Adrenal gland (tissue), 12 donors: Measurements from ENCODE around the gene VTCN1. TPM values are rescaled to one million over a fixed set of nuclear protein-coding genes. Genes with fewer than 3 reads are reported as not detected.

ENCODE experiments used
- DNase-seq, 7 donors: peaks; one replicate each; pipeline ENCODE4 v3.0.0-alpha.2; 2019 to 2020
- H3K27ac ChIP-seq, 5 donors: fragments of 200-600 bp; sonication (generic) in 4 of 5; 1 replicate in 3 of 5; 2 replicates in 2 of 5; pipeline versions ENCODE4 v1.5.1 to v1.8.0; 2016 to 2020; ENCODE audit warnings: mild to moderate bottlenecking in 1 of 5
- H3K27me3 ChIP-seq: fragments of 200-600 bp; 2 replicates; pipeline ENCODE4 v1.8.0; 2021
- H3K36me3 ChIP-seq, 2 donors: fragments of 200-600 bp; replicated peaks in 1 of 2; 1 replicate in 1 of 2; 2 replicates in 1 of 2; pipeline versions ENCODE4 v1.5.1 to v1.8.0; 2018 to 2022
- H3K4me1 ChIP-seq, 2 donors: fragments of 200-600 bp; replicated peaks in 1 of 2; 1 replicate in 1 of 2; 2 replicates in 1 of 2; pipeline versions ENCODE4 v1.5.1 to v1.8.0; 2018 to 2021
- H3K4me3 ChIP-seq, 4 donors: fragments of 200-600 bp; sonication (generic) in 3 of 4; one replicate each; pipeline ENCODE4 v1.5.1; 2016 to 2018
- H3K9me3 ChIP-seq, 3 donors: fragments of 200-600 bp; sonication (generic) in 1 of 3; replicated peaks in 1 of 3; 1 replicate in 2 of 3; 2 replicates in 1 of 3; pipeline versions ENCODE4 v1.5.1 to v1.8.0; 2016 to 2021
- POLR2A ChIP-seq, 2 donors: fragments of 450-650 bp; IDR thresholded peaks; one replicate each; pipeline ENCODE4 v1.6.1; 2017; ENCODE audit warnings: antibody characterized with exemption in 2 of 2, mild to moderate bottlenecking in 2 of 2, moderate library complexity in 1 of 2
- WGBS, 4 donors: extraction: QIAGEN DNeasy Blood & Tissue Kit in 2 of 4; methylation state at CpG; one replicate each; pipeline versions ENCODE4 v1.1.5 to v1.1.7; 2013 to 2017; 5-methylcytosine and 5-hydroxymethylcytosine counted together
- intact Hi-C, 2 donors: fragments of 100-400 bp; cut with DNase I; formaldehyde crosslinking; loops; one replicate each; pipeline versions ENCODE4 v1.14.1 to v1.15.0; 2022 to 2023
- polyA plus RNA-seq, 3 donors: library from polyadenylated mRNA; stranded (reverse); fragments of 200-250 nt in 2 of 3; fragments of 350-450 nt in 1 of 3; fragmentation: Illumina TruSeq in 1 of 3; extraction: RNeasy Lipid Tissue Mini Kit (QIAGEN cat#74804) in 1 of 3; gene quantifications; one replicate each; pipeline ENCODE4 v1.2.3, GENCODE V29; 2013 to 2014
- total RNA-seq, 9 donors: library from RNA; depleted of rRNA in 4 of 9; stranded (reverse); fragments of >200 nt in 4 of 9; fragments of 120-200 nt in 1 of 9; fragmentation: NEBNext Ultra II Directional in 1 of 9; extraction: Animal tissue kit (Norgen Biotek cat#: 25700) in 1 of 9; gene quantifications; one replicate each; pipeline versions ENCODE4 v1.1.0 to v1.2.4, GENCODE V29; 2013 to 2023
- TF ChIP-seq, protein P1 (sequence below), 6 experiments: fragments of 450-650 bp in 4 of 6; fragments of 200-600 bp in 2 of 6; sonication (generic) in 1 of 6; IDR thresholded peaks; 1 replicate in 5 of 6; 2 replicates in 1 of 6; pipeline versions ENCODE4 v1.5.1 to v1.8.0; 2016 to 2021; ENCODE audit warnings: antibody characterized with exemption in 6 of 6, mild to moderate bottlenecking in 2 of 6, moderate library complexity in 1 of 6
- donor health status: healthy with polysubstance abuse.
- donor health status: Bipolar disorder and iron deficiency.
- donor health status: DM: yes; HTN: yes; CAD: no.
- donor health status: DM: no; HTN: no; CAD: no.
- donor health status: DM: no; HTN: no; CAD: no.
- donor health status: DM: yes; HTN: yes; CAD: no.

Gene VTCN1
- total and polyA plus RNA-seq, 12 donors: 0.11 TPM; not detected in 11

DNA sequence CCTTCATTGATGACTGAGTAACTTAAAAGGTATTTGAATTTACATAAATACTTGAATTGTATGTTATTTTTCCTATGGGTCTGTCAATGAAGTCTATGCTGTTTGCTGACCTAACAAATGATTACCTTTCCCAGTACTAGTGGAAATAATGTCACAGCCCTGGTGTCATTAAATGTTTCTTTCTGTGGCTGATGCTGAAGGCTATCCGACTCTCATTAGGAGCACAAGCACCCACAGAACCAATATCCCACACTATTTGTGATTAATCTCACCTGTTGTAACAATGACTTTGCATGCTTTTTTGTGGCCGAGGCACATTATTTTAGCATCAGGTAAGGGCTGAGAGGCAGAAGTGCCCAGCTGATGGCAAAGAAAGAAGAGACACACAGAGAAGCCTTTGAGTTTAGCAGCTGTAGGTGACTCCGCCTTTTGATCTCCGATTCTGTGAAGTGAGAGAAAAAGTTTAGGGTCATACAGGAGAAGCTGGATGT lies 63.3 kb downstream of the VTCN1 start:
- no peak for DNase-seq
- TF ChIP-seq POLR2A (IDR thresholded peaks at IDR 0.05): no peak
- TF ChIP-seq, protein P1, sequence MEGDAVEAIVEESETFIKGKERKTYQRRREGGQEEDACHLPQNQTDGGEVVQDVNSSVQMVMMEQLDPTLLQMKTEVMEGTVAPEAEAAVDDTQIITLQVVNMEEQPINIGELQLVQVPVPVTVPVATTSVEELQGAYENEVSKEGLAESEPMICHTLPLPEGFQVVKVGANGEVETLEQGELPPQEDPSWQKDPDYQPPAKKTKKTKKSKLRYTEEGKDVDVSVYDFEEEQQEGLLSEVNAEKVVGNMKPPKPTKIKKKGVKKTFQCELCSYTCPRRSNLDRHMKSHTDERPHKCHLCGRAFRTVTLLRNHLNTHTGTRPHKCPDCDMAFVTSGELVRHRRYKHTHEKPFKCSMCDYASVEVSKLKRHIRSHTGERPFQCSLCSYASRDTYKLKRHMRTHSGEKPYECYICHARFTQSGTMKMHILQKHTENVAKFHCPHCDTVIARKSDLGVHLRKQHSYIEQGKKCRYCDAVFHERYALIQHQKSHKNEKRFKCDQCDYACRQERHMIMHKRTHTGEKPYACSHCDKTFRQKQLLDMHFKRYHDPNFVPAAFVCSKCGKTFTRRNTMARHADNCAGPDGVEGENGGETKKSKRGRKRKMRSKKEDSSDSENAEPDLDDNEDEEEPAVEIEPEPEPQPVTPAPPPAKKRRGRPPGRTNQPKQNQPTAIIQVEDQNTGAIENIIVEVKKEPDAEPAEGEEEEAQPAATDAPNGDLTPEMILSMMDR (IDR thresholded peaks at IDR 0.05): no peak
- 67 to 91% (median 71%) methylated on average over 4 of the region's 4 CpGs for WGBS, 4 donors
- H3K27ac ChIP-seq: no peak overlapping the region
- no peak overlapping the region for H3K4me3 ChIP-seq
- intact Hi-C loops: no loop called here
- no peaks in the 10 kb centered on the region for H3K27me3 ChIP-seq
- no peaks in the 10 kb centered on the region for H3K36me3 ChIP-seq
- H3K4me1 ChIP-seq: no peaks in the 10 kb centered on the region
- H3K9me3 ChIP-seq: no peaks in the 10 kb centered on the region

DNA sequence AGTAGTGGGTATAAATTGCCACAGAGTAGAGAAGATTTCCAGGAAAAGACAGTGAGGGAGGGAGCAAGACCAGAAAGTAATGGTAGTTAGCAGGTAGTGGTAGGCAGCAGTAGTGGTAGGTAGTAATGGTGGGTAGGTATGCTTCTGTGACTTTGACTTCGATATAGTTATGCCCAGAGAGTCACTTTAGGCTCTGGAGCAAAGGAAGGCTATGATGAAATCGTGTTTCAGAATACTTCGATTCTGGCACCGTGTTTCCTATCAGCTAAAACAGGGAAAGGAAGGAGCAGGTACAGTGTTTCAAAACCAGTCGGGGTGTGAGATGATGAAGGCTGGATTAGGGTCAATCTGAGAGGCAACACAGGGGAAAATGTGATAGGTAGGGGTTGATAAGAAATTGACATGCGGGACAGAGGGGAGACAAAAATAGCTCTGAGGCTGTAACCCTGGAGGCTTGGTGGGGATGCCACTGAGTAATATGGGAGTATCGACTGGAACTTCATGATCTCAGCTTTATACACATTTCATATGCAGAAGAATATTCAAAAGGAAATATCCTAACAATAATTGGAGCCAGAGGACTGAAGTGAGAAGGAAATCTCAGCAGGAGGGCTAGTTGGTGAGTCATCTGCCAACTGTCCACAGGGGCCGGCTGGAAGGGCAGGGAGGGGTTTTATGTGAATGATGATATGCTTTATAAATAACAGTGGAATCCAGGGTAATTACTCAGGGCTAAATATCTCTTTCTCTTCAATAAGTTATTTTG lies 64.0 kb downstream of the VTCN1 start:
- DNase-seq: no peak
- H3K27me3 ChIP-seq: no peaks in the 10 kb centered on the region
- H3K27ac ChIP-seq: no peak overlapping the region
- WGBS, 4 donors: 70 to 74% (median 71%) methylated on average over 8 of the region's 8 CpGs
- no peak overlapping the region for H3K4me3 ChIP-seq
- H3K36me3 ChIP-seq: no peaks in the 10 kb centered on the region
- H3K4me1 ChIP-seq: no peaks in the 10 kb centered on the region
- TF ChIP-seq, protein P1 (IDR thresholded peaks at IDR 0.05): no peak
- TF ChIP-seq POLR2A (IDR thresholded peaks at IDR 0.05): no peak
- intact Hi-C loops: no loop called here
- no peaks in the 10 kb centered on the region for H3K9me3 ChIP-seq

DNA sequence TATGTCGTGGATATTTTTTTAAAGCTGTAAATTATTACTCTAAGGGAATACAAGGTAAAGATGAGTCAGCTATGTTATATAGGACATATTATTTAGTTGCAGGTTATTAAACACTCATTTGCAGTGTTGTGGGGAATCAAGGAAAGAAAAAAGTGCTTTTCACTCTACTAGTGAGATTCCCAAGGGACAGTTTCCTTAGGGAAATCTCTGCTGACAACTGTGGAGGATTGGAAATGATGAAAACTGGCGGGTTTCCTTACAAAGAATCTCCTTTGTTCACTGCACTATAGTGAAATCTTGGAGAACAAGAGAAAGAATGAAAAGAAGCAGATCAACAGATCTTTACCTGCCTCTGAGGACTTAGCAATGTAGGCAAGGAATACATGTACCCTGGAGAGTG lies 64.7 kb downstream of the VTCN1 start:
- Histone ChIP-seq H3K27ac (no peak overlapping the region), H3K9me3 (no peaks in the 10 kb centered on the region), H3K4me1 (no peaks in the 10 kb centered on the region), H3K4me3 (no peak overlapping the region), H3K27me3 (no peaks in the 10 kb centered on the region), H3K36me3 (no peaks in the 10 kb centered on the region)
- no peak for TF ChIP-seq POLR2A (IDR thresholded peaks at IDR 0.05)
- TF ChIP-seq, protein P1 (IDR thresholded peaks at IDR 0.05): no peak
- no peak for DNase-seq
- WGBS, 4 donors: 79 to 88% (median 83%) methylated on average over 2 of the region's 2 CpGs
- intact Hi-C loops: no loop called here

DNA sequence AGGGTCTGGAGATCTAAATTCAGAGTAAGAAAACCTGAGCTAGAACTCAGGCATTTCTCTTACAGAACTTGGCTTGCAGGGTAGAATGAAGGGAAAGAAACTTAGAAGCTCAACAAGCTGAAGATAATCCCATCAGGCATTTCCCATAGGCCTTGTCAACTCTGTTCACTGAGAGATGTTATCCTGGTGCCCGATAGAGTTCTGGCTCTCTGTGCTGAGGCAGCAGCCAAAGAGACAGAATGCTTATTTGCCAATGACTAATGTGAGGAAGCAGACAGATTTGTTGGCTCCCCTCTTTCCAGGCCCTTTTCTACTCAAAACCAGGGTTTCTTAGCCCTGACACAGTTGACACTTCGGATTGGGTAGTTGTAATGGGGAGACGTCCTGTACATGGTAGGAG lies 66.9 kb downstream of the VTCN1 start:
- WGBS, 4 donors: 89 to 100% (median 95%) methylated on average over 3 of the region's 3 CpGs
- DNase-seq: no peak
- TF ChIP-seq, protein P1 (IDR thresholded peaks at IDR 0.05): no peak
- no peak for TF ChIP-seq POLR2A (IDR thresholded peaks at IDR 0.05)
- intact Hi-C loops: no loop called here
- Histone ChIP-seq H3K36me3 (no peaks in the 10 kb centered on the region), H3K4me3 (no peak overlapping the region), H3K27me3 (no peaks in the 10 kb centered on the region), H3K27ac (no peak overlapping the region), H3K9me3 (no peaks in the 10 kb centered on the region), H3K4me1 (no peaks in the 10 kb centered on the region)
